ENCODE data around the gene GTF2A2. TPM values are rescaled to one million over a fixed set of nuclear protein-coding genes. Genes with fewer than 3 reads are reported as not detected.
A peak's percentile ranks its signal among the peaks of the same experiment; 100 is the strongest.

The GTF2A2 gene
- total RNA-seq, 1 donor from 2014 or later = 72.7 TPM

- Mint-ChIP-seq H3K36me3 (ENCODE audit: low read depth, unreplicated experiment) (no peaks in the 10 kb centered on the region), H3K4me1 (ENCODE audit: unreplicated experiment) (peaks cover 14% of the 10 kb centered on the region), H3K27me3 (ENCODE audit: unreplicated experiment) (peaks cover 2% of the 10 kb centered on the region), H3K4me3 (ENCODE audit: unreplicated experiment) (no peak overlapping the region), H3K9me3 (ENCODE audit: unreplicated experiment) (no peaks in the 10 kb centered on the region), H3K27ac (ENCODE audit: unreplicated experiment) (no peak overlapping the region)
- no peak for DNase-seq (ENCODE audit: low spot score)
- no peak for TF ChIP-seq CTCF (IDR thresholded peaks at IDR 0.05; ENCODE audit: unreplicated experiment)
Observed at GRCh38 chr15:59594991-59595390, 62.3 kb downstream of the GTF2A2 start.

- Mint-ChIP-seq H3K27me3 (ENCODE audit: unreplicated experiment) (peaks cover 2% of the 10 kb centered on the region), H3K4me3 (ENCODE audit: unreplicated experiment) (no peak overlapping the region), H3K27ac (ENCODE audit: unreplicated experiment) (peak overlapping the region; percentile 3), H3K9me3 (ENCODE audit: unreplicated experiment) (no peaks in the 10 kb centered on the region), H3K36me3 (ENCODE audit: low read depth, unreplicated experiment) (no peaks in the 10 kb centered on the region), H3K4me1 (ENCODE audit: unreplicated experiment) (peaks cover 14% of the 10 kb centered on the region)
- TF ChIP-seq CTCF (IDR thresholded peaks at IDR 0.05; ENCODE audit: unreplicated experiment) = no peak
- DNase-seq (ENCODE audit: low spot score) = no peak
Observed at GRCh38 chr15:59594493-59594942, 62.8 kb downstream of the GTF2A2 start.

GRCh38 chr15:59591356-59591755 lies 66.0 kb downstream of the GTF2A2 start:
- H3K4me1 Mint-ChIP-seq (ENCODE audit: unreplicated experiment) = peaks cover 14% of the 10 kb centered on the region
- H3K9me3 Mint-ChIP-seq (ENCODE audit: unreplicated experiment) = no peaks in the 10 kb centered on the region
- no peak for DNase-seq (ENCODE audit: low spot score)
- H3K27ac Mint-ChIP-seq (ENCODE audit: unreplicated experiment) = no peak overlapping the region
- no peak for TF ChIP-seq CTCF (IDR thresholded peaks at IDR 0.05; ENCODE audit: unreplicated experiment)
- H3K36me3 Mint-ChIP-seq (ENCODE audit: low read depth, unreplicated experiment) = no peaks in the 10 kb centered on the region
- no peak overlapping the region for H3K4me3 Mint-ChIP-seq (ENCODE audit: unreplicated experiment)
- peaks cover 2% of the 10 kb centered on the region for H3K27me3 Mint-ChIP-seq (ENCODE audit: unreplicated experiment)

GRCh38 chr15:59590027-59590426 lies 67.3 kb downstream of the GTF2A2 start:
- DNase-seq (ENCODE audit: low spot score) = no peak
- peaks cover 2% of the 10 kb centered on the region for H3K27me3 Mint-ChIP-seq (ENCODE audit: unreplicated experiment)
- no peaks in the 10 kb centered on the region for H3K36me3 Mint-ChIP-seq (ENCODE audit: low read depth, unreplicated experiment)
- H3K9me3 Mint-ChIP-seq (ENCODE audit: unreplicated experiment) = no peaks in the 10 kb centered on the region
- no peak overlapping the region for H3K4me3 Mint-ChIP-seq (ENCODE audit: unreplicated experiment)
- H3K4me1 Mint-ChIP-seq (ENCODE audit: unreplicated experiment) = peaks cover 9% of the 10 kb centered on the region
- H3K27ac Mint-ChIP-seq (ENCODE audit: unreplicated experiment) = no peak overlapping the region
- TF ChIP-seq CTCF (IDR thresholded peaks at IDR 0.05; ENCODE audit: unreplicated experiment) = no peak

Other genes starting within 250 kb of the GTF2A2 start
- 0.23 TPM for gene FAM81A, start 219.3 kb downstream of the GTF2A2 start, total RNA-seq (ENCODE audit: unreplicated experiment)
- gene GCNT3, start 45.7 kb downstream of the GTF2A2 start, total RNA-seq (ENCODE audit: unreplicated experiment) = not detected
- 75.3 TPM for gene BNIP2, start 31.8 kb upstream of the GTF2A2 start, total RNA-seq (ENCODE audit: unreplicated experiment)